ENCODE measurements around the gene CAMK2B.

The CAMK2B gene

DNA sequence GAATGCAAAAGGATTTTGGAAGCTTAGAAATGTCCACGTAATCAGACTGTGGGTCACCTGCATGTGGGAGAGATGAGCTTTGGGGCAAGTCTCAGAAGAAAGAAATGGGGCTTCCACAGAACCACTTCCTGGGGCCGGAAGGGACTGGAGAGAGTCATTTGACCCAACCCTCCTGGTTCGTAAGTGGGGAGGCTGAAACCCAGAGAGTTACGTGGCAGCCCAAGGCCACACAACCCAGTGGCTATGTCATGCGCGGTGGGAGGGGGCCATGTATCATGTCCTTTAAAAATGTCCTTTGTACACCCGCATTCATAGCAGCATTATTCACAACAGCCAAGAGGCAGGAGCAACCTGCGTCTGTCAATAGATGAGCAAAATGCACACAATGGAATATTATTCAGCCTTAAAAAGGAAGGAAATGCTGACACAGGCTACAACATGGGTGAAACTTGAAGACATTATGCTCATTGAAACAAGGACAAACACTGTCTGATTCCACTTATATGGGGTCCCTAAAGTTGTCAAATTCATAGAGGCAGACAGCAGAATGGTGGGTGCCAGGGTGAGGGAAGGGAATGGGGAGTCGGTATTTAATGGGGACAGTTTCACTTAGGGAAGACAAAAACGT lies 15.1 kb downstream of the CAMK2B start:
- FAIRE-seq (no peak), DNase-seq (ENCODE audit: insufficient read length, low spot score) (no peak)

GRCh38 chr7:44309271-44310091 lies 15.9 kb downstream of the CAMK2B start:
- DNase-seq (ENCODE audit: insufficient read length, low spot score), result no peak

DNA sequence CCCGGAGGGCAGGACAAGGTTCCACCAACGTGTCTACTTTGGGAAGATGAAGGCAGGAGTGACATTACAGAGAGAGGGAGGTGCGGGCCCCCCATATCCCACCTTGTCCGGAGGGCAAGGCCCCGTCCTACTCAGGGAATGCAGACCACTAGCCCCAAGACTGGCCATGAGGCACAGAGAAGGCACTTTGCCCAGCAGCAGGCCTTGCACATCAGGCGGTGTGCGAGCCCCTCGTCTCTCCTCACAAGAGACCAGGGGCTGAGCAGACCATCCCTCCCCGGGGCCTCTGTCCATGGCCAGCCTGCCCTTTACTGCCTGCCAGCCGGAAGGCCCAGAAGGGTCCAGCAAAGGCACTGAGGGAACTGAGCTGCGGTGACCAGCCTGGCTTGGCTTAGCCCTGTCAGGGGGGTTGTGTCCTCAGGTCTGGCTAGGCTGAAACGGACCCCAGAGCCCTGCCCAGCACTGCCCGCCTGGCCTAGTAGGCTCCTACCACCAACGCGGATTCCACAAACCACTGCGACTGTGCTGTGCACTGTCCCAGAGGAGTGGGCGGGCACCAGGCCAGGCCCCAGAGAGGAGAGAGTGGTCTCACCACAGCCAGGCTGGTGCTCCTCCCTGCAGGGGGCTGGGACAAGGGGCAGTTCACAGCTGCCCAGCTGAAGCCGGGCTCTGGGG lies 16.7 kb downstream of the CAMK2B start:
- FAIRE-seq (no peak), DNase-seq (ENCODE audit: insufficient read length, low spot score) (no peak)

More at GRCh38 chr7:44309271-44310091, 15.9 kb downstream of the CAMK2B start:
- FAIRE-seq, result no peak

- DNase-seq (ENCODE audit: insufficient read length, low spot score), result no peak
These were observed 17.3 kb downstream of the CAMK2B start for GRCh38 chr7:44307905-44308595.

GRCh38 chr7:44307301-44307900 lies 18.0 kb downstream of the CAMK2B start:
- FAIRE-seq (no peak), DNase-seq (ENCODE audit: insufficient read length, low spot score) (peak; percentile 86)

More at GRCh38 chr7:44307905-44308595, 17.3 kb downstream of the CAMK2B start:
- FAIRE-seq, result peak; percentile 13

- peak; percentile 23 for FAIRE-seq
- no peak for DNase-seq (ENCODE audit: insufficient read length, low spot score)
These were observed 18.8 kb downstream of the CAMK2B start for GRCh38 chr7:44306606-44307005.

DNA sequence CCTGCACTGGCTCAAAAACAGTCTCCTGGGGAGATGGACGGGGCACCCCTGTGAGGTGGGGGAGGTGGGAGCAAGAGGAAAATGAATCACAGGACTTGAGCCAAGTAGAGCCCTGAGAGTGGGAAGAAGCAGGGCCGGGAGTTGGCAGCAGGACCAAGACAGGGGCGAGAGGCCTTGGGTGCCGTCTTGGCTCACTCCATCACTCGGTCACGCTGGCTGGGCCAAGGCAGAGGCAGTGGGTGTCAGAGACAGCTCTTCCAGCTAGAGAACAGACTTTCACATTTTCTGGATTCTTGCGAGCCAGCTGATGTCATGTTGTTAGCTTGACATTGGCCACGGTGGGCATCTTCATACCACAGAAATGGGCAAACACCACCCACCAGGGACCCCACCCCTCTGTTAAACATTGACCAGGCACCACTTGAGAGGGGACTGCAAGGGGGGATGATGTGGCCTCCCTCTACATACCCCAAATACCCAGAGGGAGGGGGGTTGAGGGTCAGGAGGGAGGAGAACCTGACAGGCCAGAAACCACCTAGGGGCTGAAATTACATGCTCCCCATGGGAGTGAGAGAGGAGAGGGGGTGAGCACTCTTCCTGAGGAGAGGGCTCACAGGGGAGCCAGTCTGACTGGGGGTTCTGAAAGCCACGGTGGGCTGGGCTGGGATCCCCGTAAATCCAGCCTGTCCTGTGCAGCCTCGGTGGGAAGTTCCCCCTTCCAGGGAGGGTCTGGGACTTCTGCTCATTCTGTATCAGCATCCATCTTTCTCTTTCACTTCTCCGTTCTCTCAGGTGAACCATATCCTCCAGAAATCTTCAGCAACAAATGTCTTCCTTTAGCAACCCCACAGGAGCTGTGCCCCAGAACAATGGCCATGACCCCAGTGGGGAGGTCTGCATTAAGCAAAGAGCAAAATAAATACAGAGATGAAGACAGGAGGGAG lies 19.6 kb downstream of the CAMK2B start:
- DNase-seq (ENCODE audit: insufficient read length, low spot score) (no peak), FAIRE-seq (no peak)

DNA sequence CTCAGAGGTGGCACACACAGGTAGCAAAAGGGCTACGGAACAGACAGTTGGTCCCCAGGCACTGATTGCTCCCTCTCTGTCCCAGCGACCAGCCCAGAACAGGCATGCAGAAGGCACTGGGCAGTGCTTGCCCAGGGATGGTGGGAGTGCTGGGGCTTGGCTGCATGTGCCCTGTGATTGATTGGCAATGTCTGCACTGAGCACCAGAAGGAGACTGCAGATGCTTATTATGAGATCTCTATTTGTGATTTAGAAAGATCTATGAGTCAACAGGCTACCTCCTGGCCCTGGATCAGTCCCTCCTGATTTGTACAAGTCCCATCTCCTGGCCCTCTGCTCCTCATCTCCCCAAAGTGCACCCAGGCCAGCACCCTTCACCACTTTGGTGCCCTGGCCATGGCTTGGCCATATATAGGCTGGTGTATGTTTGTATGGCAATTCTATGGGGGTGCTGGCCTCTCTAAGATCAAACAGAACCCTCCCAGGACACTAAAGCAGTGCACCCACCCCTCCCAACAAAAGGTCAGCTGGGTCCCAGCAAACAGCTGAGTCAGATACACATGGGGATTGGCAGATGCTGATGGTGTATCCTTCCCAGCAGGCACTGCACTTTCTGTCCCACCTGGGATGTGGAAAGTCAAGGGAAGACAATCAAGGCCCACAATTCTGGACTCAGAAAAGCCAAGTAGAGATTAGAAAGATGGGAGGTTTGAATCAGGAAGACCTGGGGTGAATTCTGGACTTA lies 30.9 kb downstream of the CAMK2B start:
- FAIRE-seq, result no peak
- no peak for DNase-seq (ENCODE audit: insufficient read length, low spot score)

DNA sequence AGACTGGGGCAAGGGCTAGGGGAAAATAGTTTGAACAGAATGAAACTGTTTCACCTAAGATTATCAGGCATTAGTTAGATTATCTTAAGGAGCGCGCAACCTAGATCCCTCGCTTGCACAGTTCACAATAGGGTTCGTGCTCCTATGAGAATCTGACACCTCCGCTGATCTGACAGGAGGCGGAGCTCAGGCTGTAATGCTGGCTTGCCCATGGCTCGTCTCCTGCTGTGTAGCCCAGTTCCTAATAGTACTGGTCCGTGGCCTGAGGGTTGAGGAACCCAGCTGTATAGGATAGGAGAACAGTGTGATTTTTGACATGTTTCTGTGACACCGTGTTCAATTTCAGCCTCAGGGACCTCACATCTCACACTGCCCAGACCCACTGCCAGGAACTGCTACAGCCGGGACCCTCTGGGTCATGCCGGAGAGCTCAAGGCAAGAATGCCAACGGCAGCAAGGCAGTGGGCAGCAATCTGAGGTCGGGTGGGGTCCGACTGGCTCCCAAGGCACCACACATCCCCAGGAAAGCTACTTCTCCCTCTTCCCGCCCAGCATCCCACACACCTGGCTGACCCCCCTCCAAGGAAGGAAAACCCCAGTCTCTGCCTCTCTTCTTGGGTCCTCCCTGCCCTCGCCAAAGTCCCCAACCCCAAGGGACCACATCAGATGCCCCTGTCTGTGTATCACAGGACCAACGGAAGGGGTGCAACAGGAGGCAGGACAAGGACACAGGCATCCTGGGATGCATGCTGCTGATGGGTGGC lies 31.7 kb downstream of the CAMK2B start:
- FAIRE-seq (no peak), DNase-seq (ENCODE audit: insufficient read length, low spot score) (no peak)

- DNase-seq (ENCODE audit: insufficient read length, low spot score), result no peak
- FAIRE-seq, result no peak
These were observed 32.4 kb downstream of the CAMK2B start for GRCh38 chr7:44292876-44293560.

DNA sequence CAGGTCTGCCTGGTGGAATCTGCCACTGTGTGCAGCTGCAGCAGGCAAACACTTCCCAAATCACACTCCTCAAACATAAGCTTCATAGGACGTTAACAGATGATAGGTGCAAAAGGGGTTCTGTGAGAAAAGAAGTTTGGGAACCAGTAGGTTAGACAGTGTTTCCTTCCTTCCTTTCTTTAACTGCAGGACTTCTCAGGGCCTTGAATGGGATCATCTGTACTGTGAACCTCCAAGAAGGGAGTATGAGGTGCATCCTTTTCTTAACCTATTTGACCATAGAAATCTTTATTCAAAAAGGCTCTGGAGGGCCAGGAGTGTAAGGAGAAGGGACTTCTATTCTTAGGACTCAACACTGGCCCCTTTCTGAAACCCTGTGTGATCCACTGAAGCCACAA lies 33.0 kb downstream of the CAMK2B start:
- DNase-seq (ENCODE audit: insufficient read length, low spot score), result no peak
- FAIRE-seq, result no peak

DNA sequence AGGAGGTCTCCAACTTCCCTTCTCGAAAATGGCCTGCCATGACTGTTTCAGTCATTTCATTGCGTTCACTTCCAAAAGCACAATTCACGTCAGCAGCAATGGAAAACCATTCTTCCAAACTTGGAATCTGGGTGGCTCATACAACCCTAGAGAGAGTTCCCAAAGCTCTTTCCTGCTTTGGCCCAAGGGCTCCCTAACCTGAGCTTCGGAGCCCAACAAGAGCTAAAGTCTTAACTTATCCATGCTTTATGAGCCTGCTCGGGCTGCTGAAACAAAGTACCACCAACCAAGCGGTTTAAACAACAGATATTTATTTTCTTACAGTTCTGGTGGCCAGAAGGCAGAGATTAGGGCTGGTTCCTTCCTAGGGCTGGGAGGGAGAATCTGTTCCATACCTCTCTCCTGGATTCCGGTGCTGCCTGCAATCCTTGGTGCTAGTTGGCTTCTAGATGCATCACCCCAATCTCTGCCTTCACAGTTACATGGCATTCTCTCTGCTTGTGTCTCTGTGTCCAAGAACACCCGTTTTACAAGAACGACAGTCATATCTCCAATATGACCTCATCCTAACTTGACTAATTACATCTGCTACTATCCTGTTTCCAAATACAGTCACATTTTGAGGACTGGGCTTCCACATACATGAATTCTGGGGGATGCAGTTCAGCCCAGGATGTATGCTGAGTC lies 33.5 kb downstream of the CAMK2B start:
- DNase-seq (ENCODE audit: insufficient read length, low spot score), result no peak
- FAIRE-seq, result no peak

DNA sequence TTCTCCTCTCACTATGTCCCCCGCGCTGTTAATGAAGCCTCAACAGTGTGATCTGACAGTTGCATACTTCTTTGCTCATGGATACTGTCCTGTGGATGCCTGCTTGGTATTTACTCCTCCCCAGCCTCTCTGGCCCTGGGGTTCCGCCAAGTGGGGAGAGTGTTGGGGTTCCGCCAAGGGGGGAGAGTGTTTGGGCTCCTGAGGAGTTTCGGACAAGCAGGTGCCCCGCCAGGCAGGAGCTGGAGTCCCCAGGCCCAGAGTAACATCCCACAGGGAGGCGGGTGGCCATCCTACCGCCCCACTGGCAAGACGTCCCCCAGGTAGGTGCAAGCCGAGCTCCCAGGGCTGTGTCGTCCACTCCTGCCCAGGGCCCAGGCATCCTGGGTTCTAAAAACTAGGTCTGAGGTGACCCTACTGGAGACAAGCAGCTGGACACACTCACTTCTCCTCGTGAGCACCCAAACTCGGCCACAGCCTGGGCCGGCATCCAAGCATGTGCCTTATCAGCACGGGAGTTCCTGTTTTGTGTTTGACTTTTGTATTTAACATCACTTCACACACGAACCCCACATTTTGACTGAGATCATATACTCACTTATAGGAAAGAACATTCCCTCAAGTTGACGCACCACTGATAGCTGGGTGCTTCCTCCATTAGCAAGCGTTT lies 34.2 kb downstream of the CAMK2B start:
- FAIRE-seq (no peak), DNase-seq (ENCODE audit: insufficient read length, low spot score) (no peak)

GRCh38 chr7:44290252-44290620 lies 35.2 kb downstream of the CAMK2B start:
- DNase-seq (ENCODE audit: insufficient read length, low spot score), result no peak
- FAIRE-seq, result no peak

GRCh38 chr7:44289341-44290251 lies 35.8 kb downstream of the CAMK2B start:
- FAIRE-seq (no peak), DNase-seq (ENCODE audit: insufficient read length, low spot score) (no peak)

All from HTR-8/SVneo (cell line).